KBM-7 (cell line): ENCODE data around the gene SURF4.

Experiments used
- DNase-seq: peaks from one replicate; pipeline ENCODE4 v3.0.0-alpha.2; 2015
- in situ Hi-C: fragments of 300-500 bp; cut with MboI; formaldehyde crosslinking; loops from 2 replicates; pipeline ENCODE4 v1.14.3; 2020; ENCODE audit warnings: low sequenced_read_pairs, low pct_unique_long_range_greater_than_20kb, mixed read lengths

The SURF4 gene

GRCh38 chr9:133375724-133376654 is at the start of gene SURF4, which contains the start of gene STKLD1:
SURF4 (minus strand) TSS chr9:133376060; CDS start chr9:133375969, 91 bp downstream.
STKLD1 (plus strand) TSS chr9:133376366; CDS start chr9:133376474, 108 bp downstream.
- peak; percentile 97 for DNase-seq
- in situ Hi-C loops = no loop called here

- no peak for DNase-seq
- in situ Hi-C loops = no loop called here
Observed at GRCh38 chr9:133425049-133425632, 49.3 kb upstream of the SURF4 start.

GRCh38 chr9:133424187-133424586 is 48.3 kb upstream of the SURF4 start:
- no peak for DNase-seq
- in situ Hi-C loops = no loop called here

- in situ Hi-C loops = no loop called here
Observed at GRCh38 chr9:133423216-133423615, 47.4 kb upstream of the SURF4 start.

GRCh38 chr9:133421615-133422542 is 46.0 kb upstream of the SURF4 start, which contains the start of gene ADAMTS13:
ADAMTS13 (plus strand) TSS chr9:133422367; CDS start chr9:133422444, 77 bp downstream.
- in situ Hi-C loops = no loop called here
- peak; percentile 36 for DNase-seq

More at GRCh38 chr9:133423216-133423615, 47.4 kb upstream of the SURF4 start:
- no peak for DNase-seq

GRCh38 chr9:133420392-133420827 is 44.5 kb upstream of the SURF4 start:
- in situ Hi-C loops = no loop called here
- no peak for DNase-seq

- in situ Hi-C loops = no loop called here
- DNase-seq = no peak
Observed at GRCh38 chr9:133419005-133419404, 43.1 kb upstream of the SURF4 start.

- DNase-seq = peak; percentile 91
- in situ Hi-C loops = no loop called here
Observed at GRCh38 chr9:133417541-133418461, 41.9 kb upstream of the SURF4 start, which contains the start of gene REXO4. REXO4 (minus strand) TSS chr9:133418010; CDS start chr9:133417844, 166 bp downstream.

- in situ Hi-C loops = no loop called here
Observed at GRCh38 chr9:133415170-133415569, 39.3 kb upstream of the SURF4 start.

GRCh38 chr9:133408042-133408441 is 32.2 kb upstream of the SURF4 start:
- in situ Hi-C loops = no loop called here

More at GRCh38 chr9:133415170-133415569, 39.3 kb upstream of the SURF4 start:
- peak; percentile 77 for DNase-seq

GRCh38 chr9:133406480-133407307 is 30.8 kb upstream of the SURF4 start:
- peak; percentile 89 for DNase-seq
- in situ Hi-C loops = no loop called here

More at GRCh38 chr9:133408042-133408441, 32.2 kb upstream of the SURF4 start:
- no peak for DNase-seq

- no peak for DNase-seq
- in situ Hi-C loops = no loop called here
Observed at GRCh38 chr9:133405508-133406438, 29.9 kb upstream of the SURF4 start.

- in situ Hi-C loops = no loop called here
- no peak for DNase-seq
Observed at GRCh38 chr9:133404454-133405002, 28.7 kb upstream of the SURF4 start.

- peak; percentile 55 for DNase-seq
- in situ Hi-C loops = no loop called here
Observed at GRCh38 chr9:133403766-133404453, 28.1 kb upstream of the SURF4 start.

GRCh38 chr9:133402689-133403088 is 26.8 kb upstream of the SURF4 start:
- in situ Hi-C loops = no loop called here
- no peak for DNase-seq
